MM.1S (cell line): ENCODE measurements around the gene GSG1L.

Experiments
- DNase-seq: peaks from one replicate; pipeline ENCODE4 v3.0.0-alpha.2; 2015
- H2AFZ ChIP-seq: fragments of 300-600 bp; sonication (generic); 2 replicates; pipeline ENCODE4 v1.6.0; 2016; ENCODE audit warnings: antibody characterized with exemption, low read length
- H3F3A ChIP-seq: fragments of 300-600 bp; sonication (generic); 2 replicates; pipeline ENCODE4 v1.6.1; 2016; ENCODE audit warnings: mild to moderate bottlenecking, antibody characterized with exemption, low read length, moderate library complexity, mixed read lengths; ENCODE audit not compliant: insufficient read depth
- H3K27ac ChIP-seq: fragments of 300-600 bp; sonication (generic); 2 replicates; pipeline ENCODE4 v1.5.1; 2016; ENCODE audit warnings: mild to moderate bottlenecking, low read length
- H3K27me3 ChIP-seq: fragments of 300-600 bp; sonication (generic); replicated peaks from 2 replicates; pipeline ENCODE4 v1.6.0; 2016; ENCODE audit warnings: low read length; ENCODE audit not compliant: insufficient read depth
- H3K36me3 ChIP-seq: fragments of 300-600 bp; sonication (generic); replicated peaks from 2 replicates; pipeline ENCODE4 v1.6.1; 2016; ENCODE audit warnings: mild to moderate bottlenecking, low read length, mixed read lengths; ENCODE audit not compliant: insufficient read depth
- H3K4me1 ChIP-seq: fragments of 300-600 bp; sonication (generic); 2 replicates; pipeline ENCODE4 v1.6.1; 2016; ENCODE audit warnings: low read length, mixed read lengths
- H3K4me2 ChIP-seq: fragments of 300-600 bp; sonication (generic); 2 replicates; pipeline ENCODE4 v1.6.0; 2016; ENCODE audit warnings: low read depth, low read length
- H3K4me3 ChIP-seq: fragments of 300-600 bp; sonication (generic); 2 replicates; pipeline ENCODE4 v1.5.1; 2016; ENCODE audit warnings: low read length, mixed read lengths
- H3K79me2 ChIP-seq: fragments of 300-600 bp; sonication (generic); 2 replicates; pipeline ENCODE4 v1.6.1; 2016; ENCODE audit warnings: mixed run types, low read length, mixed read lengths
- H3K9ac ChIP-seq: fragments of 300-600 bp; sonication (generic); 2 replicates; pipeline ENCODE4 v1.6.1; 2016; ENCODE audit warnings: low read length, mixed read lengths
- H3K9me2 ChIP-seq: fragments of 300-600 bp; sonication (generic); replicated peaks from 2 replicates; pipeline ENCODE4 v1.6.1; 2016; ENCODE audit warnings: mild to moderate bottlenecking, low read length, mixed read lengths; ENCODE audit not compliant: insufficient read depth
- H3K9me3 ChIP-seq: fragments of 300-600 bp; sonication (generic); replicated peaks from 2 replicates; pipeline ENCODE4 v1.6.1; 2016; ENCODE audit warnings: mild to moderate bottlenecking, low read length, mixed read lengths; ENCODE audit not compliant: insufficient read depth
- H4K20me1 ChIP-seq: fragments of 300-600 bp; sonication (generic); 2 replicates; pipeline ENCODE4 v1.6.1; 2016; ENCODE audit warnings: mild to moderate bottlenecking, low read length, moderate library complexity, mixed read lengths; ENCODE audit not compliant: insufficient read depth
- CTCF ChIP-seq: fragments of 300-600 bp; sonication (generic); IDR thresholded peaks from 2 replicates; pipeline ENCODE4 v1.5.1; 2016; ENCODE audit warnings: antibody characterized with exemption, low read length, mixed read lengths
- EZH2 ChIP-seq: fragments of 300-600 bp; sonication (generic); optimal IDR thresholded peaks from 2 replicates; pipeline ENCODE3; 2017; ENCODE audit warnings: low read depth, mild to moderate bottlenecking, antibody characterized with exemption, low read length, mixed read lengths
- EZH2phosphoT487 ChIP-seq: fragments of 300-600 bp; sonication (generic); IDR thresholded peaks from 2 replicates; pipeline ENCODE4 v1.6.1; 2018; ENCODE audit warnings: antibody characterized with exemption, low read length

GSG1L gene

GRCh38 chr16:27935076-27935475, 128.4 kb downstream of the GSG1L start:
- H3K4me3 ChIP-seq = no peak overlapping the region

GRCh38 chr16:27932542-27933135, 130.9 kb downstream of the GSG1L start:
- Histone ChIP-seq H3K36me3 (no peaks in the 10 kb centered on the region), H3K79me2 (no peaks in the 10 kb centered on the region), H3K9ac (no peak overlapping the region), H3K4me3 (no peak overlapping the region), H3K27me3 (peaks cover 23% of the 10 kb centered on the region; the same call in 1 of the 2 replicates), H3K9me3 (no peaks in the 10 kb centered on the region), H2AFZ (no peak overlapping the region), H4K20me1 (no peaks in the 10 kb centered on the region), H3K9me2 (no peaks in the 10 kb centered on the region), H3K27ac (no peak overlapping the region), H3F3A (no peaks in the 10 kb centered on the region), H3K4me2 (no peak overlapping the region), H3K4me1 (no peaks in the 10 kb centered on the region)
- no peak for DNase-seq
- TF ChIP-seq CTCF (no peak), EZH2 (no peak), EZH2phosphoT487 (no peak)

More at GRCh38 chr16:27935076-27935475, 128.4 kb downstream of the GSG1L start:
- TF ChIP-seq EZH2 (no peak), EZH2phosphoT487 (no peak), CTCF (no peak)
- H2AFZ ChIP-seq = no peak overlapping the region
- no peaks in the 10 kb centered on the region for H3K9me2 ChIP-seq
- no peaks in the 10 kb centered on the region for H4K20me1 ChIP-seq
- DNase-seq = no peak
- no peaks in the 10 kb centered on the region for H3K36me3 ChIP-seq
- no peaks in the 10 kb centered on the region for H3K9me3 ChIP-seq
- H3K9ac ChIP-seq = no peak overlapping the region
- H3K4me1 ChIP-seq = no peaks in the 10 kb centered on the region
- no peak overlapping the region for H3K27ac ChIP-seq
- peaks cover 11% of the 10 kb centered on the region; the same call in 1 of the 2 replicates for H3K27me3 ChIP-seq
- no peaks in the 10 kb centered on the region for H3F3A ChIP-seq
- no peaks in the 10 kb centered on the region for H3K79me2 ChIP-seq
- H3K4me2 ChIP-seq = no peak overlapping the region

- no peak for DNase-seq
- Histone ChIP-seq H3K36me3 (no peaks in the 10 kb centered on the region), H4K20me1 (no peaks in the 10 kb centered on the region), H3K4me2 (no peak overlapping the region), H3K9me2 (no peaks in the 10 kb centered on the region), H3K79me2 (no peaks in the 10 kb centered on the region), H3F3A (no peaks in the 10 kb centered on the region), H3K27ac (no peak overlapping the region), H3K4me3 (no peak overlapping the region), H3K27me3 (peaks cover 34% of the 10 kb centered on the region; the same call in 1 of the 2 replicates), H3K9me3 (no peaks in the 10 kb centered on the region), H3K4me1 (no peaks in the 10 kb centered on the region), H3K9ac (no peak overlapping the region), H2AFZ (no peak overlapping the region)
- no peak for TF ChIP-seq CTCF
Observed at GRCh38 chr16:27929818-27930217, 133.7 kb downstream of the GSG1L start.
